Ramos (cell line): Measurements from ENCODE around the gene ZNF333.

Source experiments
- in situ Hi-C: fragments of 300-500 bp; cut with MboI; formaldehyde crosslinking; loops from one replicate; pipeline ENCODE4 v1.14.3; 2022; ENCODE audit warnings: low sequenced_read_pairs; ENCODE audit not compliant: unreplicated experiment

ZNF333 gene

DNA sequence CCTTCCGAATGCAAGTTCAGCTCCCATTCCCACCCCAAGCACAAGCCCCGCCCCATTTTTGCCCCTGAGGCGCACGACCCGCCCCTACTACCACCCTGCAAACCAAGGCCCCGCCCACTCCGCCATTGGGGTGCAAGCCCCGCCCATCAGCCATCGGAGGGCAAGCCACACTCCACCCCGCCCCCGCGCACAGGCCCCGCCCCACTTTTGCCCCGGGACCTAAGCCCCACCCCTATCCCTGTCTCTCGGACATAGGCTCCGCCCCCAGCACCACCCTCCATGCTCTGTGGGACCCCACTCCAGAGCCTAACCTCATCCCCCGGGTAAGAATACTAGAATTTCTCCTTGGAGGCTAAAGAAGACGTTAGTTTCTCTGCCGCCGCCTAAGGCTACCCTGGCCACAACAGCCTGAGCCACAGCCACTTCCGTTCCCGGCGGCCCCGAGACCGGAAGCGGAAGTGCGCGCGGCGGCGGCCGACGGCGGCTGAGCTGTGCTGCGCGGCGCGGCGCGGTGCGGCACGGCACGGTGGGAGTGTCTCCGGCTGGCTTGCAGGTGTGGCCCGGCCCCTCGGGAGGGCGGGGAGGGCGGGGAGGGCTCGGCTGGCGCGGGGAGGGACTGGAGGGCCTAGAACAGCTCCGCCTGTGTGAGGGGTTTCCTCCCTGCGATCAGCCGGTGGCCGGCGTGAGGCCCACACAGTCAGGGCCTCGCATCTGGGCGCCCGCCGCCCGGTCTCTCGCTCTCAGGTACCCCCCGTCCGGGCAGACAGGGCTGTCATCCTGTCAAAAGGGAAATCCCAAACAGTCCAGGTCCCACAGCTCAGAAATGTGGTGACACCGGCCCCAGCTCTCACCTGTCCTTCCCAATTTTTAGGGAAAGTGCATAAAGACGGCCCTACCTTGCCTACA lies at the start of gene ZNF333:
Gene ZNF333, plus strand, starts transcription at position 451 of the 906 bp plus-strand sequence. CDS start 3,444 bp downstream, outside the sequence.
- in situ Hi-C loops, result loop anchor here (5.0 kb wide), 1 partner anchor 118 kb away; the partner anchor contains the start of gene NDUFB7

DNA sequence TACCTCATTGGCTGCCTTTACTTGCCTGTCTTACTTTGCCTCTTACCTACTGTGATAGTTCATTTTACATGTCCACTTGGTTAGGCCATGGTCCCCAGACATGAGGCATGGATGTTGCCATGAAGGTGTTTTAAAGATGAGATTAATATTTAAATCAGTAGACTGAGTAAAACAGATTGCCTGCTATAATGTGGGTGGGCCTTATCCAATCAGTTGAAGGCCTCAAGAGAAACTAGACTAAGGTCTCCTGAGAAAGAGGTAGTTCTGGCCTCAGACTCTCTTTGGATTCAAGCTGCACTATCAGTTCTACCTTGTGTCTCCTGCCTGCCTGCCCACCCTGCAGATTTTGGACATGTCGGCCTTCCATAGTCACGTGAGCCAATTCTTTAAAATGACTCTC lies 41.3 kb upstream of the ZNF333 start:
- in situ Hi-C loops, result no loop called here

DNA sequence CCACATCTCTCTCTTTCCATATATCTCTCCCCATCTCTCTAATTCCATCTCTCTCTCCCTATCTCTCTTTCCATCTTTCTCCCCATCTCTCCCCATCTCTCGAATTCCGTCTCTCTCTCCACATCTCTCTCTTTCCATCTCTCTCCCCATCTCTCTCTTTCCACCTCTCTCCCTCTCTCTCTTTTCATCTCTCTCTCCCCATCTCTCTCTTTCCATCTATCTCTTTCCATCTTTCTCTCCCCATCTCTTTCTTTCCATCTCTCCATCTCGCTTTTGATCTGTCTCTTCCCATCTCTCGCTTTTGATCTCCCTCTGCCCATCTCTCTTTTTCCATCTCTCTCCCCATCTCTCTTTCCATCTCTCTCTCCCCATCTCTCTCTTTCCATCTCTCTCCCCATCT lies 40.8 kb upstream of the ZNF333 start:
- in situ Hi-C loops, result no loop called here

DNA sequence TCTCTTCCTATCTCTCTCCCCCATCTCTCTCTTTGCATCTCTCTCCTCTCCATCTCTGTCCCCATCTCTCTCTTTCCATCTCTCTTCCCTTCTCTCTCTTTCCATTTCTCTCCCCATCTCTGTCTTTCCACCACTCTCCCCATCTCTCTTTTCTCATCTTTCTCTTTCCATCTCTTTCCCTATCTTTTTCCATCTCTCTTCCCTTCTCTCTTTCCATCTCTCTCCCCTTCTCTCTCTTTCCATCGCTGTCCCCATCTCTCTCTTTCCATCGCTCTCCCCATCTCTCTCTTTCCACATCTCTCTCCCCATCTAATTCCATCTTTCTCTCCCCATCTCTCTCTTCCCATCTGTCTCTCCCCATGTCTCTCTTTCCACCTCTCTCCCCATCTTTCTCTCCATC lies 39.7 kb upstream of the ZNF333 start:
- in situ Hi-C loops, result no loop called here

DNA sequence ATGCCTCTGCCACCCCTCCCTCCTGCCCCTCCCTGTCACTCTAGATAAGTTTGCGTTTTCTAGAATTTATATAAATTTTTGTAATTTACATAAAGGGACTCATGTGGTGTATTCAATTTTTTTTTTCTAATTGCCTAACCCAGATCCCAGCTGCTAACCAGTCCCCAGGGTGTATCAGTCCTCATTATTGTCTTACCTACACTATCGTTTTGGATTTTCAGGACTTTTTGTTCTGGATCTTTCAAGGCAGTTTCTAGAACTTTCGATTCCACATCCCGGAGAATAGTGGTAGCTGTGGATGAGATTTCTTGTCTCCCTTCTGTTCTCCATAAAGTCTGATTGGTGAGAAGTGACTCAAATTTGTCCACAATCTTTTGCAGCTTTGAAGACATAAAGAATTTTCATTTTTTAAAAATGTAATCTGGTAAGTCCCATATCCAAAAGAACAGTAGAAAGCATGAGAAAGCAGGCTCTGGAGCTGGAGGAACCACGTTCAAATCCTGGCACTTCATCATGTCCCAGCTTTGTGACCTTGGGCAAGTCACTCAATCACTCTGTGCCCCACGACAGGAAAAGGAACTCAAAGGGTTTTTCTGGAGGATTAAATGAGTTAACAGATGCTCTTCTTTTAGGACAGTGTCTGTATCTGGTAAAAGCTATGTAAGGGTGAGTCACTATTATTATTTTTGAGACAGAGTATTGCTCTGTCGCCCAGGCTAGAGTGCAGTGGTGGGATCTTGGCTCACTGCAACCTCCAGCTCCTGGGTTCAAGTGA lies 34.9 kb upstream of the ZNF333 start:
- in situ Hi-C loops, result no loop called here

DNA sequence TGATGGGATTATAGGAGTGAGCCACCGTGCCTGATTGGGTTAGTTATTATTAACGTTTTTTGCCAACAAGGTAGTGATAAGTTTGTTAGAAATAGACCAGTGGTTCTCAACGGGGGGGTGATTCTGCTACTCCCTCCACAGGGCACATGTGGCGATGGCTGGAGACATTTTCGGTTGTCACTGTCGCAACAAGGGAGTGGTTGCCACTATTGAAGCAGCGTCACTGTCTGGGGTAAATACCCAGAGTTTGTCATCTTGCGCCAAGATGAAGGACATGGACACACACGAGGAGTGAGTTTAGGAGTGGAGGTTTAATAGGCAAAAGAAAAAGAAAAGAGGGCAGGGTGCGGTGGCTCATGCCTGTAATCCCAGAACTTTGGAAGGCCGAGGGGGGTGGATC lies 34.1 kb upstream of the ZNF333 start:
- in situ Hi-C loops, result no loop called here

DNA sequence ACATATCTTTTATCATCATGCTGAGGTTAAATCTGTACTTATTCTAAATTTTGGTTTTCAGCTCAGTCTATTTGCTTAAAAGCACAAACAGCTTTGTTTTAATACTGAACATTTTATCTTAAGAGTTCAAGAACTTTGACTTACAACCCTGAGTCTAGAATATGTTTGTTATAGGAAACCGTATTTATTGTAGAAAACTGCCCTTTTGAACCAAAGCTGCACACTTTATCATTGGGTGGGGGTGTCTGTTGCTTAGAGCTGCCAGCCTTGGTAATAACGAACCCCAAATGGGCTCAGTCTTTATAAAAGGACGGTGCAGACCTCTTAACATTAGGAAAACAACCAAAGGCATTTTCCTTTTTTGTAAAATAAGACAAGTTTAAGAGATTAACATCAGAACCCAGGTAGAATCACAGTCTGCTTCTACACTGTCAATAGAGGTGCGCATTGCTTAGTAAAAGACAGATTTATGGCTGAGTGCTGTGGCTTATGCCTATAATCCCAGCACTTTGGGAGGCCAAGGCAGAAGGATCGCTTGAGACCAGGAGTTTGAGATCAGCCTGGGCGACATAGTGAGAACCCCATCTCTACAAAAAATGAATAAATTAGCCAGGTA lies 29.9 kb upstream of the ZNF333 start:
- in situ Hi-C loops, result no loop called here

DNA sequence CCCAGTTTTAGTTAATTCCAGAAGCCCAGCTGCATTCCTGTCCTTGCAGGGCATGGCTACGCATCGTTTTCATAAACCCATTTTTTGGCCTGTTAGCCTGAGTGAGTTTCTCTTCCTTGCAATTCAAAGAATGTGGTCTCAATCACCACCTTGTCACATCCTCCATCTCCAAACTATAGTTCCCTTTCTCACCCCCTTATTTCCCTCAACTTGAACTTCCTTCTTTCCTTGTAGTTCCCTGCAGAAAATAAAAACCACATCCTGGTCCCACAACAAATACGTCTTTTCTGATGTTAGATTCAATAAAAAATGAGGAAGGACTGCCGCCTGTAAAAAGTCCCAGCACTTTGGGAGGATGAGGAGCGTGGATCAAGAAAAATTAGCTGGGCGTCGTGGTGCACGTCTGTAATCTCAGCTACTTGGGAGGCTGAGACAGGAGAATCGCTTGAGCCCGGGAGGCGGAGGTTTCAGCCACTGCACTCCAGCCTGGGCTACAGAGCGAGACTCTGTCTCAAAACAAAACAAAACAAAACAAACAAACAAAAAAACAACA lies 28.4 kb upstream of the ZNF333 start:
- in situ Hi-C loops, result no loop called here

DNA sequence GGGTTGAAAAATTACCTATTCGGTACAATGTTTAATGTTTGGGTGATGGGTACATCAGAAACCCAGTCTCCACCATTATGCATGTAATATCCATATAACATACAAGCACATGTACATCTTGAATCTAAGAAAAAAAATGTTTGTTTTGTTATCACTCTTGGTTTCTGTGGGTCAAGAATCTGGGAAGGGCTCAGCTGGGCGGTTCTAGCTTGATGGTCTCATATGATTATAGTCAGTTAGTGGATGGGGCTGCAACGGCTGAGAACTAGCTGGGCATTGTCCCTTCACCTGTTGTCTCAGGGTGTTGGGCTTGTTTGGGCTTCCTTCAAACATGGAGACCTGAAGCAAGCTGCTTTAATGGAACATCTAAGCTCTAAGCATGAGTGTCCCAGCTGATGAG lies 19.9 kb upstream of the ZNF333 start:
- in situ Hi-C loops, result no loop called here

DNA sequence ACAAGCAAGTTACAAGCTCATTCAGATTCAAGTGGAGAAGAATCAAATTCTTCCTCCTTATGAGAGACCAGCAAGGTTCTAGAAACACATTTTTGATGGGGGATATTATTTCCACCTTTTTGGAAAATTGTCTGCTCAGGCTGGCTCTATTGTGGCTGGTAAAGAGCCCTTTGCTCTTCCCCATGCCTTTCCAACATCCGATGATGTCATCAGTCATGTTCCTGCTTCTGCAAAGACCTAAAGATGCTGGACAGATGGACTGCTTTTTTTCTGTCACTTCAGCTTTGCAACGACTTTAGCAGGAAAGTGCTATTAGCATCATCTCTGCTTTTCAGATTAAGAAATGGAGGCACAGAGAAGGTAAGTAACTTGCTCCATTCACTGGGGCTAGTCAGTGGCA lies 19.4 kb upstream of the ZNF333 start:
- in situ Hi-C loops, result no loop called here

DNA sequence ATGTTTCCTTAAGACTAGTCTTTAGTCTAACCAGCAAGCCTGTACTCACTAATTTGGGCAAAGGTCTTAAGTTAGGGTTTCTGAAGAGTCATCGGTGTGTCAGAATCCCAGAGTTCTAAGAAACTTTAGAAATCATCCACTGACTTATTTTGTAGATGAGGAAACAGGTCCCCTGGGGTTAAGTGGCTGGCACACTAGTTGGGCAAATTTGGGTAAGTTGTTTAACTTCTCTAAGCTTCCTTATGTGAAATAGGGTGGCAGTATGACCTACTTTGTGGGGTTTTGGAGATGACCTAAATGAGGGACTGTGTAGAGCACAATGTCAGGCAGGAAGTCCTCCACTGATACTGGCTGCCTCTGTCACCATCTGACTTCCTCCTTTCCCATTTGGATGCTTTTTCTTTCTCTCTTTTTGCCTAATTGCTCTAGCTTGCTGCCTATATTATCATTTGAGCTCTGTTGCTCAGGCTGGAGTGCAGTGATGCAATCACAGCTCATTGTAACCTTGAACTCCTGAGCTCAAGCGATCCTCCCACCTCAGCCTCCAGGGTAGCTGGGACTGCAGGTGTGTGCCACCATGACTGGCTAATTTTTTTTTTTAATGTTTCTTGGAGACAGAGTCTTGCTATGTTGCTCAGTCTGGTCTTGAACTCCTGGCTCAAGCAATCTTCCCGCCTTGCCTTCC lies 17.5 kb upstream of the ZNF333 start:
- in situ Hi-C loops, result no loop called here

DNA sequence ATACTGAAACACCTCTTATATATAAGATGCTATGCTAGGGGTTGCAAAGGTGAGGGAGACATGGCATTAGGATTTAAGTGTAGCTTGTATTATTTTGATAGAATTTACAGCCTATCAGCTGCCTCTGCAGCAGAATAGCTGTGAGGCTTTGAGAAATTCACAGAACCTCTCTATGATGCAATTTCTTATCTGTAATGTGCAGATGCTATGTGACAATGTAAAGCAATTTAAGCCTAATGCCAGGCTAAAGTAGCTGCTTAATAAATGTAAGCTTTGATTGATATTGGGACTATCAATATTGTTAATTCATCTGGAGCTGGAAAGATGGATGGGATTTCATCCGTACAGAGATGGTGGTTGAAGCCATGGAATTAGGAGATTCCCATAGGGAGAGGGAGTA lies 16.8 kb upstream of the ZNF333 start:
- in situ Hi-C loops, result no loop called here

DNA sequence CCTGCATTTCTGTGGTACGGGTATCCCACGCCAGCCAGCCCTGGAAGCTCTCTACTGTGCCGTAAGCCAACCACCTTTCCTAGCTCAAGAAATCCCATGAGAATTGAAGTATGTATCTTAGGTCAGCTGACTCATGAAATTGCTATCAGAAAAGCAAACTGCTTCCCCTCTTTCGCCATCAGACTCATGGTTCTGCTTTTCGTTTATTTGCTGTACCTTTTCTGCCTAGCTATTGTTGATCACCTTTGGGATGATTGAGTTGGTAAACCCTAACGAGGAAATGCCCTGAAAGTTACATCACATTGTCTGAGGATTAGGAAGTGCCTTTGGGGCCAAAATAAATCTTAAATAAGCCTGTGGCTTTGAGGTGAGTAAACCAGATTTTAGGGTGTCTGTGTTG lies 15.1 kb upstream of the ZNF333 start, which contains the start of gene ADGRE3:
Gene ADGRE3, minus strand, starts transcription at position 81 of the 400 bp plus-strand sequence. Its CDS starts 74 bp downstream, at position 7.
- in situ Hi-C loops, result no loop called here

DNA sequence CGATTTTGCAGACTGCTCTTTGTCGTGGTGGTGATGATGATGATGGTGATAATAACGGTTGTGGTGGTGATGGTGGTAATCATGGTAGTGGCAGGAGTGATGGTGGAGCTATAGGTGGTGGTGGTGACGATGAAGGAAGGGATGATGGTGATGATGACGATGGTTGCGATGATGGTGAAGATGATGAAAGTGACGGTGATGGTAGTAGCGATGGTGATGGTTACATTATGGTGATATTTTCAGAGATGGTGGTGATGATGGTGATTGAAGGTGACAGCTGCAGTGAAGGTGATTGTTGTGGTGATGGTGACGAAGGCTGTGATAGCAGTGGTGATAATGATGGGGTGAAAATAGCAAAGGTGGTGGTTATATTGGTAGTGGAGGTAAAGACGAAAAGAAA lies 13.1 kb upstream of the ZNF333 start:
- in situ Hi-C loops, result no loop called here

DNA sequence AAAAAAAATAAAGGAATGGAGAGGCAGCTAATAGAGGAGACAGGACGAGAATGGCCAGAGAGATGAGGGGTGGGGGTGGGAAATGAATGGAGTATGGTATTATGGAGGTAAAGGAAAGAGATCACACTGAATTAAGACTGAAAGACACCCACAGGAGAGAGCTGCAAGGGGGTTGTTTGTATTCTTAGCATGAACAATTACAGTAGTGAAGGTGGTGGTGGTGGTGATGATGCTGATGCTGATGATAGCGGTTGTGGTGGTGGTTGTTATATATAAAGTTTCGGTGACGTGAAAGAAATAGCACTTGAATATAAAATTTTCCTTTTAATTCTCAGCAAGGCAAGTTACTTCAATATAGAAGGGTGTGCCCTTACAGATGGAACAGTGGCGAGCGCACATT lies 12.4 kb upstream of the ZNF333 start:
- in situ Hi-C loops, result no loop called here

DNA sequence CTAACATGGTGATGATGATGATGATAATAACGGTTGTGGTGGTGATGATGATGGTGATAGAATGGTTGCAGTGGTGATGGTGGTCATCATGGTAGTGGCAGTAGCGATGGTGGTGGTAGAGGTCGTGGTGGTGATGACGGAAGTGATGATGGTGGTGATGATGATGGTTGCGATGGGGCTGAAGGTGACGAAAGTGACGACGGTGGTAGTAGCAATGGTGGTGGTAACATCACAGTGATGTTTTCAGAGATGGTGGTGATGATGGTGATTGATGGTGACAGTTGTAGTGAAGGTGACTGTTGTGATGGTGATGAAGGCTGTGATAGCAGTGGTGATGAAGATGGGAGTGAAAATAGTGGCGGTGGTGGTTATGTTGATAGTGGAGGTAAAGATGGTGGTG lies 11.6 kb upstream of the ZNF333 start:
- in situ Hi-C loops, result no loop called here

DNA sequence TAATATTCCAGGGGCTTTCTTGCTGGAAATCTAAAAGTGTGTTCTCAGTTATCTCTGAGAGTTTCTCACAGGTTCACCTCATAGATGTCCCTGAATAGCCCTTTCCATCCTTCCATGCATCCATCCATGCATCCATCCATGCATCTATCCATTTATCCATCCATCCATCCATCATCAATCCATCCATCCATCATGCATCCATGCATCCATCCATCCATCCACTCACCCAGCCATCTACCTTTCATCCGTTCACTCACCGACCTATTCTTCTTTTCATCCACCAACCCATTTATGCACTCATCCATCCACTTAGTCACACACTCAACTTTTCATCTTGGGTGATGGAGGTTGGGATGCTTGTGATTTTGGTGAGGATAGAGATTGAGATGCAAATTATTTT lies 7.8 kb upstream of the ZNF333 start:
- in situ Hi-C loops, result no loop called here

DNA sequence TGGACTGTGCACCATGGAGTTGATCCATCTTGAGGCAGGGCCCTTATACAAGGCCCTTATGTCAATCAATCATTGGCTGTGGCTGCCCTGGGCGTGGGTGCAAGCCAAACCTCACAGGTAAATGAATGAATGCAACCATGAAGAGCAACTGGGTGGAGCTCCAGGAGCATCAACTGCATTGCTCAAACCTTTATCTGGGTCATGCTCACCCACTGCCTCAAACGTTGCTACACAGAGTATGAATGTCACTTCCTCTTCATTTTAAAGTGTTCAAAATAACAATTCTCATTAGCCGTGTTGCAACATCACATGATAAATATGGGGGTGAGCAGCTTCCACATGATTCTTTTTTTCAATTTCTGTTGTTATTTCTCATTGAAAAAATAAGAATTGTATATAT lies 6.4 kb upstream of the ZNF333 start:
- in situ Hi-C loops, result no loop called here

DNA sequence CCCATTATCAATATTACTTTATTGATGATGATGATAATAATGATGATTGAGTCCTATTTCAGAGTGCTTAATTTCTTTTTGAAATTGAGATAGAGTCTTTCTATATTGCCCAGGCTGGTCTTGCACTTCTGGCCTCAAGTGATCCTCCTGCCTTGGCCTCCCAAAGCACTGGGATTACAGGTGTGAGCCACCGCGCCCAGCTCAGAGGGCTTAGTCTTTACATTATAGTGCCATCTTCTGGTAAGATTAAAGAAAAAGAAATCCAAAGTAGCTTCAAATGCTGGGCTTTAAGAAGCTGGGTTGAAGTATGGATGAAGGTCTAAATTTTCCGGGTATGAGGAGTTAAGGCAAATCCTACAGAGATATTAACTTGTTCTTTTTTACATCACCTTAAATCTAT lies 3.4 kb upstream of the ZNF333 start:
- in situ Hi-C loops, result loop anchor here (5.0 kb wide), 1 partner anchor 114 kb away; the partner anchor contains the start of gene NDUFB7
